ENCODE results near the gene VPS36.

- TF ChIP-seq CTCF (IDR thresholded peaks at IDR 0.05; ENCODE audit: low read depth, low read length, missing input control) (no peak), RAD21 (IDR thresholded peaks at IDR 0.05) (no peak), FOXA1 (IDR thresholded peaks at IDR 0.05) (no peak), YY1 (IDR thresholded peaks at IDR 0.05) (no peak), ATF3 (IDR thresholded peaks at IDR 0.05) (no peak)
Measured at GRCh38 chr13:52378312-52378711, 72.1 kb downstream of the VPS36 start.
